ENCODE measurements around the gene AURKA. TPM values are rescaled to one million over a fixed set of nuclear protein-coding genes. Genes with fewer than 3 reads are reported as not detected.

Gene AURKA
- total RNA-seq, 2 experiments from 2014 or later, result 63.2 to 105 TPM

DNA sequence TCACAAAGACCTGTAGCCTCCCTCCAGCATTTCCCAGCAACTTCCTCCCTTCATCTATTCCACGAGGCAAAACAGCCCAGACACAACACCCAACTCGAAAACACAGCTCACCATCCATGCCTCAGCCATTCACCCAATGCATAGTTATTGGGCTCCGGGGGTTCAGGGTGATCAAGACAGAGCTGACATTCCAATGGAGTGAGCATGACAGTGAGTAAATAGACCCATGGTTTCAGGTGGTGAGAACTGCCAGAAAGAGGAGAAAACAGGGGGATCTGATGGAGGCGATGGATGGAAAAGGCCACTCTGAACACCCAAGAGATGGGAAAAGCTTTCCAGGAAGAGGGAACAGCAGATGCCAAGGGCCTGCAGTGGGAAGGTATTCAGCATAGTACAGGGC lies 25.9 kb upstream of the AURKA start:
- H3K27ac ChIP-seq (ENCODE audit: low read depth, low read length, poor library complexity, severe bottlenecking), result no peak overlapping the region
- no peak overlapping the region for H3K4me2 ChIP-seq (ENCODE audit: low read length)
- H2AFZ ChIP-seq (ENCODE audit: low read length), result no peak overlapping the region
- H3K79me2 ChIP-seq (ENCODE audit: insufficient read depth, low read depth, low read length), result no peaks in the 10 kb centered on the region
- no TSS peak for BruUV-seq (replicated peaks)
- ChIA-PET POLR2A (interaction anchor here (1.0 kb wide), 1 partner anchor 14 kb away, joined by 3 read pairs; no protein-coding TSS in a partner anchor), CTCF (ENCODE audit: unreplicated experiment) (no interaction called here)
- no peaks in the 10 kb centered on the region for H3K4me1 ChIP-seq (ENCODE audit: insufficient read depth, low read length, poor library complexity, severe bottlenecking)
- H3K4me3 ChIP-seq (ENCODE audit: low read depth, low read length, poor library complexity, severe bottlenecking), result no peak overlapping the region
- intact Hi-C loops (cut with micrococcal nuclease; ENCODE audit: unreplicated experiment), result no loop called here
- DNase-seq (ENCODE audit: low spot score), result no peak
- no peaks in the 10 kb centered on the region for H3K9me3 ChIP-seq (ENCODE audit: low read length)
- TF ChIP-seq, protein P1, sequence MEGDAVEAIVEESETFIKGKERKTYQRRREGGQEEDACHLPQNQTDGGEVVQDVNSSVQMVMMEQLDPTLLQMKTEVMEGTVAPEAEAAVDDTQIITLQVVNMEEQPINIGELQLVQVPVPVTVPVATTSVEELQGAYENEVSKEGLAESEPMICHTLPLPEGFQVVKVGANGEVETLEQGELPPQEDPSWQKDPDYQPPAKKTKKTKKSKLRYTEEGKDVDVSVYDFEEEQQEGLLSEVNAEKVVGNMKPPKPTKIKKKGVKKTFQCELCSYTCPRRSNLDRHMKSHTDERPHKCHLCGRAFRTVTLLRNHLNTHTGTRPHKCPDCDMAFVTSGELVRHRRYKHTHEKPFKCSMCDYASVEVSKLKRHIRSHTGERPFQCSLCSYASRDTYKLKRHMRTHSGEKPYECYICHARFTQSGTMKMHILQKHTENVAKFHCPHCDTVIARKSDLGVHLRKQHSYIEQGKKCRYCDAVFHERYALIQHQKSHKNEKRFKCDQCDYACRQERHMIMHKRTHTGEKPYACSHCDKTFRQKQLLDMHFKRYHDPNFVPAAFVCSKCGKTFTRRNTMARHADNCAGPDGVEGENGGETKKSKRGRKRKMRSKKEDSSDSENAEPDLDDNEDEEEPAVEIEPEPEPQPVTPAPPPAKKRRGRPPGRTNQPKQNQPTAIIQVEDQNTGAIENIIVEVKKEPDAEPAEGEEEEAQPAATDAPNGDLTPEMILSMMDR (conservative IDR thresholded peaks at IDR 0.05; ENCODE audit: low read length), result no peak
- TF ChIP-seq EZH2phosphoT487 (IDR thresholded peaks at IDR 0.05; ENCODE audit: borderline replicate concordance, low read depth, low read length), result no peak
- H4K20me1 ChIP-seq (ENCODE audit: insufficient read depth, low read length), result no peaks in the 10 kb centered on the region
- no peaks in the 10 kb centered on the region for H3K9me2 ChIP-seq (ENCODE audit: insufficient read depth, low read length)
- peaks cover 4% of the 10 kb centered on the region; the same call in 1 of the 2 replicates for H3K36me3 ChIP-seq (ENCODE audit: insufficient read depth, low read length)

DNA sequence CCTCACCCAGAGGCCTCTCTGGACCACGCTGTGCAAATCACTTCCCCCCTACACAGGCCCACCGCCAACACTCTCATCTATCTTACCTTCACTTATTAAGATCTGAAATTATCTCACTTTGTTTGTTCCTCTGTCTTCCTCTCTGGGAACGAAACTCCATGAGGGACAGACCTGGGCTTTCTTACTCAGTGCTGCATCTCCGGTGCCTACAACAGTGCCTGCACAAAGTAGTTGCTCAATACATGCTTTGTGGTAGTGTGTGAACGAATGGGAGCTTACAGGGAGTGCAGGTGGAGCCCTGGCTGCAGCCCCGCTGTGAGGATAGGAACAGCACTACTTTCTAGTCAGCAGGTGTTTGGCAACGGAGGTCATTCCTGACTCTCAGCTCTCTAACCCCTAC lies 25.4 kb upstream of the AURKA start:
- Histone ChIP-seq H4K20me1 (ENCODE audit: insufficient read depth, low read length) (no peaks in the 10 kb centered on the region), H3K27ac (ENCODE audit: low read depth, low read length, poor library complexity, severe bottlenecking) (no peak overlapping the region), H3K9me3 (ENCODE audit: low read length) (no peaks in the 10 kb centered on the region), H3K9me2 (ENCODE audit: insufficient read depth, low read length) (no peaks in the 10 kb centered on the region), H3K36me3 (ENCODE audit: insufficient read depth, low read length) (peaks cover 8% of the 10 kb centered on the region; the same call in 1 of the 2 replicates), H3K79me2 (ENCODE audit: insufficient read depth, low read depth, low read length) (no peaks in the 10 kb centered on the region), H2AFZ (ENCODE audit: low read length) (no peak overlapping the region), H3K4me3 (ENCODE audit: low read depth, low read length, poor library complexity, severe bottlenecking) (no peak overlapping the region), H3K4me1 (ENCODE audit: insufficient read depth, low read length, poor library complexity, severe bottlenecking) (no peaks in the 10 kb centered on the region), H3K4me2 (ENCODE audit: low read length) (no peak overlapping the region)
- no TSS peak for BruUV-seq (replicated peaks)
- intact Hi-C loops (cut with micrococcal nuclease; ENCODE audit: unreplicated experiment), result no loop called here
- TF ChIP-seq EZH2phosphoT487 (IDR thresholded peaks at IDR 0.05; ENCODE audit: borderline replicate concordance, low read depth, low read length), result no peak
- TF ChIP-seq, protein P1 (conservative IDR thresholded peaks at IDR 0.05; ENCODE audit: low read length), result no peak
- DNase-seq (ENCODE audit: low spot score), result no peak
- POLR2A ChIA-PET, result interaction anchor here (1.0 kb wide), 1 partner anchor 13 kb away, joined by 3 read pairs; no protein-coding TSS in a partner anchor
- CTCF ChIA-PET (ENCODE audit: unreplicated experiment), result no interaction called here

DNA sequence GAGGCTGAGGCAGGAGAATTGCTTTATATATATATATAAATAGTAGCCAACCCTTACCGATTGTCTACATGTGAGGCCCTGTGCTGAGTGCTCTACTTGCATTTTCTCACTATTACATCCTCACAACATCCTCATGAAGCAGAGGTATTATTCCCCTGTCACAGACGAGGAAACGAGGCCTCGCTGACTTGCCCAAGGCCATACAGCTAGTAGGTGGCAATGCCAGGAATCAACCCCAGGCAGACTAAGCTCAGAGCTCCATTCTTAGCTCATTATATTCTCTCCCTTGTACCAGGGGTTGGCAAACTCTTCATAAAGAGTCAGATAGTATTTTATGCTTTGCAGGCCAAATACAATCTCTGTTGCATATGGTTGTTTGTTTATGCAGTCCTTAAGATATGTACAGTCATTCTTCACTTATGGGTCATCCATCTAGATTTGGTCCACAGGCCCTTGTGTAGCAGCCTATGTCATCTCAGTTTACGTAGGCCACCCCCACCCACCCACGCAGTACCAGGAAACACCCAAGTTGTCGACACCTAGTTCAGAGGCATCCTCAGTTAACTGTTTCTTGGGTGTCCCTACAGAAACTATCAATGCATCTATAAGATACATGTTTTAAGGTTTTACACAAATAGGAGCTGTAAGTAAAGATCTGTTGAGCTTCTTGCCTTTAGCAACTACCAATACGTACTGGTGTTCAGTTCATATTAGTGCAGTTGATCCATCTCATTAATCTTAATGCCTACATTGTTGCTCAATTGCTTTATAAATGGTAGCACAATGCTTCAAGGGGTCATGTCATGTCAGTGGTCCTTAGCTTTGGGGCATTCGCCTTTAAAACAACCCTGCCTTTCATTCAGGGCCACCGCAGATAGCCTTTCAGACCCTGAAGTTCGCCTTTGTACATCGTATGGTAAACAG lies 23.1 kb upstream of the AURKA start:
- no peak for DNase-seq (ENCODE audit: low spot score)
- no TSS peak for BruUV-seq (replicated peaks)
- Histone ChIP-seq H3K9me3 (ENCODE audit: low read length) (no peaks in the 10 kb centered on the region), H3K79me2 (ENCODE audit: insufficient read depth, low read depth, low read length) (no peaks in the 10 kb centered on the region), H4K20me1 (ENCODE audit: insufficient read depth, low read length) (no peaks in the 10 kb centered on the region), H3K4me1 (ENCODE audit: insufficient read depth, low read length, poor library complexity, severe bottlenecking) (peaks cover 7% of the 10 kb centered on the region), H3K36me3 (ENCODE audit: insufficient read depth, low read length) (peaks cover 11% of the 10 kb centered on the region; the same call in 1 of the 2 replicates), H3K9me2 (ENCODE audit: insufficient read depth, low read length) (no peaks in the 10 kb centered on the region), H2AFZ (ENCODE audit: low read length) (no peak overlapping the region), H3K4me3 (ENCODE audit: low read depth, low read length, poor library complexity, severe bottlenecking) (no peak overlapping the region), H3K4me2 (ENCODE audit: low read length) (no peak overlapping the region), H3K27ac (ENCODE audit: low read depth, low read length, poor library complexity, severe bottlenecking) (no peak overlapping the region)
- TF ChIP-seq, protein P1 (conservative IDR thresholded peaks at IDR 0.05; ENCODE audit: low read length), result no peak
- TF ChIP-seq EZH2phosphoT487 (IDR thresholded peaks at IDR 0.05; ENCODE audit: borderline replicate concordance, low read depth, low read length), result no peak
- ChIA-PET POLR2A (interaction anchor here (0.7 kb wide), 1 partner anchor 27 kb away, joined by 4 read pairs; no protein-coding TSS in a partner anchor), CTCF (ENCODE audit: unreplicated experiment) (no interaction called here)
- intact Hi-C loops (cut with micrococcal nuclease; ENCODE audit: unreplicated experiment), result no loop called here

All from OCI-LY7 (cell line).